ENCODE data around the gene IDUA.

IDUA gene

DNA sequence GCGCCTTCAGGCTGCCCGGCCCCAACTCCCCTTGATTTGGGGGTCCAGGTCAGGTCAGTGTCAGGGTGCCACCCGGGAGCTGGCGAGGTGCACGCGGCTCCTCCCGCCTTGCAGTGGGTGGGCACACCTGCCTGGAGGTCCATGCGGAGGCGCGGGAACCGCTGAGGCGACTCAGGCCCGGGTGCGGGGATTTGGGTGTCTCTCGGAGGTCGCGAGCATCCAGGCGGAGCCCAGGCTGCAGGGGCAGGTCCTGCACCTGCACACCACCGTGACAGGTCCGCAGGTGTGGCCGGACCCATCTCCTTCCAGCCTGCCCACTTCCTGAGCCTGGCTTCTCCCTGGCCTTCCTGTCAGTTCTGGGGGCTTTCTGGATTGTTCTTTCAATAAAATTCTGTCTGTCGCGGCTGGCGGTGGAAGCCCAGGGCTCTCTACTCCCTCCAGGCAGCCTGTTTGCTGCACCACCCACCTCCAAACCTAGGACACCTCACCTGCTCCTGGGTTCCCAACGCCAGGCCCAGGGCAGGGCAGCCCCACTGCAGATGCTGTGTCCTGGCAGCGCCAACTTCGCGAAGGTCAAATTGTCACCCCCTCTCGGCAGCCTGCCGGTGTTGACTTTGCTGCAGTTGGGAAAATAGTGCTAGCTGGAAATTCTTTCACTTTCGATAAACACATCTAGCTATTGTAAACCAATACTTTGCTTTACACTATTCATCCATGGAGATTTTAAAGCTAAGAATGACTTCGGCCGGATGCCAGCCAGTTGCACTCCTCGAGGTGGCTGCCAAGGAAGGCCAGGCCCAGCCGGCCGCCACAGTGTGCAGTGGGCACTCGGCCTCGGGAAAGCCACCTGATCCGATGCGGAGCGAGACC, 60.5 kb downstream of the IDUA start:
- CTCF ChIA-PET: no interaction called here
- POLR2A ChIA-PET: no interaction called here
- peak overlapping the region; percentile 32; the same call in 1 of the 2 replicates for H3K4me3 ChIP-seq (ENCODE audit: low read depth, low read length)
- no peak for DNase-seq (ENCODE audit: low read depth, low spot score)
- TF ChIP-seq, protein P1, sequence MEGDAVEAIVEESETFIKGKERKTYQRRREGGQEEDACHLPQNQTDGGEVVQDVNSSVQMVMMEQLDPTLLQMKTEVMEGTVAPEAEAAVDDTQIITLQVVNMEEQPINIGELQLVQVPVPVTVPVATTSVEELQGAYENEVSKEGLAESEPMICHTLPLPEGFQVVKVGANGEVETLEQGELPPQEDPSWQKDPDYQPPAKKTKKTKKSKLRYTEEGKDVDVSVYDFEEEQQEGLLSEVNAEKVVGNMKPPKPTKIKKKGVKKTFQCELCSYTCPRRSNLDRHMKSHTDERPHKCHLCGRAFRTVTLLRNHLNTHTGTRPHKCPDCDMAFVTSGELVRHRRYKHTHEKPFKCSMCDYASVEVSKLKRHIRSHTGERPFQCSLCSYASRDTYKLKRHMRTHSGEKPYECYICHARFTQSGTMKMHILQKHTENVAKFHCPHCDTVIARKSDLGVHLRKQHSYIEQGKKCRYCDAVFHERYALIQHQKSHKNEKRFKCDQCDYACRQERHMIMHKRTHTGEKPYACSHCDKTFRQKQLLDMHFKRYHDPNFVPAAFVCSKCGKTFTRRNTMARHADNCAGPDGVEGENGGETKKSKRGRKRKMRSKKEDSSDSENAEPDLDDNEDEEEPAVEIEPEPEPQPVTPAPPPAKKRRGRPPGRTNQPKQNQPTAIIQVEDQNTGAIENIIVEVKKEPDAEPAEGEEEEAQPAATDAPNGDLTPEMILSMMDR (IDR thresholded peaks at IDR 0.05; ENCODE audit: insufficient read depth, low read length, missing control alignments): no peak

DNA sequence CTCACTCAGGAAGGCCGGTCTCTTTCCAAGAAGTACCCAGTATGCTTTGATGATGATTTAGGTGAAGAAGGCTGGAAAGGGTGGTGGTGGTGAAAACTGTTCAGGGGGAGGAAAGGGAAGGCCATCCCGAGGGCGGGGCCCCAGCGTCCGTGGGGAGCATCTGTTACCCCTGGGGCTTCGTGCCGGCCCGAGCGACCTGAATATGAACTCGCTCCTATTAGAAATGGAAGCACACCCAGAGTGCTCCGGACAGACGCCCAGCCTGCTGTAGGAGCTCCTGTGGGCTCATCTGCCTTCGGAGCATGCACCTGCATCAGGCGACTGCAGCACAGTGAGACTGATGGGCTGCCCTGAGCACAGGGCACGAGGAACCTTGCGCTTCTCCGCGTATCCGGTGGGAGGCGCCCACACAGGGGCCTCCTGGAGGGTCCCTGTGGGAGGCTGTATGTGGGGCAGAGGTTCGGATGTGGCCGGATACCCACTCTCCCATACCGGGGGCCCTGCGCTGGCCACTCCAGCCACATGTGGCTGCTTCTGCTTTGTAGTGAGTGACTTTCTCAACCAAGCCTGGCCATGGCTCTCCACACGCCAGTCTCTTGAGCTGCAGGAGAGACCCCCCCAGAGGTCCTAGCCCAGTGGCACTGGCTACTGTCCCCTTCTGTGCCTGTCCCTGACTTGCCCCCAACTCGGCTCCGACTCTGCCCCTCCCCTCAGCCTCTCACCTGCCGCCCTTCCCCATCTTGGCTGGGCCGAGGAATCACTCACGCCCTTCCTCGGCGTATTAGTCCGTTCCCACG, 61.3 kb downstream of the IDUA start:
- DNase-seq (ENCODE audit: low read depth, low spot score): no peak
- ChIA-PET CTCF (no interaction called here), POLR2A (no interaction called here)
- TF ChIP-seq, protein P1 (IDR thresholded peaks at IDR 0.05; ENCODE audit: insufficient read depth, low read length, missing control alignments): no peak
- H3K4me3 ChIP-seq (ENCODE audit: low read depth, low read length): no peak overlapping the region

DNA sequence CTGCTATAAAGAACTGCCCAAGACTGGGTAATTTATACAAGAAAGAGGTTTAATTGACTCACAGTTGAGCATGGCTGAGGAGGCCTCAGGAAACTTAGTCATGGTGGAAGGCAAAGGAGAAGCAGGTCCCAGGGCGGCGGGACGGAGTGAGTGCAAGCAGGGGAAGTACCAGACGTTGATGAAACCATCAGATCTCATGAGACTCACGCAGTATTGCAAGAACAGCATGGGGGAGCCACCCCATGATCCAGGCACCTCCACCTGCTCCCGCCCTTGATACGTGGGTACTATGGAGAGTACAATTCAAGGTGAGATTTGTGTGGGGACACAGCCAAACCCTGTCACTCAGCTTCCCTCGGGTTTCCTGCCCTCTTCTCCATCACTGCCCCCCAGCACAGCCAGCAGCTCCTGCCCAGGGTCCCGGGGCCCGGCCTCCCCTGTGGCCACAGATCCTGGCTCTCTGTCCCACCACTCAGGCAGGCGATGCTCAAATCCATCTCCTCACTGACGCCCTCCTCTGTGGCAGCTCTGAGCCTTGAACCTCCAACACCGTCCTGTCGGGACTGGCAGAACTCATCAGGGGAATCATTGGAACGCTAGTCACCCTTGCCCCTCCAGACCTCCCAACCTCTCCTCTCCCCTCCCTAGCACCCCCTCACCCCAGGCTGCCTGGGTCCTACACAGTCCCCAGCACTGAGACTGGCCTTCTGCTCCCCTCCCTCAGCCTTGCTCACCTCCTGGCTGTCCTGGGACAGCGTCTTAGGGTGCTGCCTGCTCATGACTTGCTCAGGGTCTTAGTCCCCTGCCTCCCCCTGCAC, 62.1 kb downstream of the IDUA start:
- no peak for DNase-seq (ENCODE audit: low read depth, low spot score)
- POLR2A ChIA-PET: no interaction called here
- TF ChIP-seq, protein P1 (IDR thresholded peaks at IDR 0.05; ENCODE audit: insufficient read depth, low read length, missing control alignments): no peak
- CTCF ChIA-PET: no interaction called here
- no peak overlapping the region for H3K4me3 ChIP-seq (ENCODE audit: low read depth, low read length)

DNA sequence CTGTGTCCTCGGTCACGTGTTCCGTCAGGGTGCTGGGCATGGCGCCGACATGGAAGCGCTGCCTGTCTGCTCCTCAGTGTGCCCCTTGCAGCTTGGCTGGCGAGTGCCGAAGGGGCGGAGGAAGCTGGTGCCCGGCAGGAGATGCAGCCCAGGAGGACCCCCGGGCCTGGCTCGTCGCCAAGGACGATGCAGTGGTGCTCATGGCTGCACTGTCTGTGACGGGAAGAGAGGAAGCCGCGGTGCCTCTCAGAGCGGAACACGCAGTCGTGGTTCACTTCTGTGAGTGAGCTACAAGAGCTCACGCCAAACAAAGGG, 62.7 kb downstream of the IDUA start:
- H3K4me3 ChIP-seq (ENCODE audit: low read depth, low read length): no peak overlapping the region
- TF ChIP-seq, protein P1 (IDR thresholded peaks at IDR 0.05; ENCODE audit: insufficient read depth, low read length, missing control alignments): no peak
- ChIA-PET CTCF (no interaction called here), POLR2A (no interaction called here)
- no peak for DNase-seq (ENCODE audit: low read depth, low spot score)

DNA sequence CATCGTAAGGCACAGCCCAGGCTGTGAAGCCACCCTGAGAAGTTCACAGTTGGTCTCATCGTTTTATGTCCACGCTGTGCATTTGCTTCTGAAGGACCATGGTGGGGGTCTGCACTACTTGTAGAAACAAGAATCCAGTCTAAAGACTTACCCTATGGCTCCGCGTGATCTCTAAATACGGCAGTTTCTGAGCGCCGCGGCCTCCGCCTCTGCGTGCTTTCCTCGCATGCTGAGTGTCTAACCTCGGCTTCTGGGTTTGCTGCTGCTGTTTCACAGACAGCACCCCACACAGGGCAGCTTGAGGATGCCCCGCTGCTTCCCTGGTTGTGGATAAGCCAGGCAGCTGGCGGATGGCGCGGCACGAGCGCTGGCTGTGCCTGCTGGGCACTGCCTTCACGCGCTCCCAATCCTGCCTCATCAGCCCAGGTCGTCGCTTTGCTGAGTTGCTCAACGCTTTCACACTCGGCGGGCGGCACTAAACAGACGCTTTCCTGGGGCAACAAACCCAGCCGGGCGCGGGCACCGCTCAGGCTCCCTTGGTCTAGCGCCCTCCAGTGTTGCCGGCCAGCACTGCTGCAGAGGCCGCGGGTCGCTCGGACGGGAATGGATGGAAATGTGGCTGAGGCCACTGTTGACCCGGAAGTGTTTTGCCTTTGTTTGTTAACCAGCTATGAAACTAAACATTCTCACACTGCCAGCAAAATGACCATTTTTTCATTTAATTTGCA, 63.8 kb downstream of the IDUA start:
- DNase-seq (ENCODE audit: low read depth, low spot score): no peak
- ChIA-PET CTCF (interaction anchor here (1.0 kb wide), 1 partner anchor 23 kb away, joined by 3 read pairs; no protein-coding TSS in a partner anchor), POLR2A (no interaction called here)
- no peak overlapping the region for H3K4me3 ChIP-seq (ENCODE audit: low read depth, low read length)
- TF ChIP-seq, protein P1 (IDR thresholded peaks at IDR 0.05; ENCODE audit: insufficient read depth, low read length, missing control alignments): no peak
